Naive B cell (primary cell): Measurements from ENCODE around the gene FTCD. TPM values are rescaled to one million over a fixed set of nuclear protein-coding genes. Genes with fewer than 3 reads are reported as not detected.
"Not testable (repeated sequence)": the region's sequence is repeated elsewhere in the genome, so short reads cannot be mapped to it uniquely, and the experiment has no call there.

ENCODE experiments used
- ATAC-seq, 2 donors: fragments of 150-1000 bp; cut with Tn5 transposase; 2 replicates each; pipeline ENCODE4 v1.10.0; 2021; ENCODE audit warnings: low read depth in 2 of 2, mild to moderate bottlenecking in 2 of 2, moderate library complexity in 2 of 2
- DNase-seq: peaks from one replicate; pipeline ENCODE4 v3.0.0; 2022
- H3K27ac Mint-ChIP-seq, 6 donors: one replicate each; pipeline ENCODE4 v1.8.0; 2020 to 2022; ENCODE audit warnings: mild to moderate bottlenecking in 6 of 6, mixed read lengths in 6 of 6, moderate library complexity in 5 of 6, inconsistent platforms in 2 of 6
- H3K27me3 Mint-ChIP-seq, 3 donors: one replicate each; pipeline ENCODE4 v1.8.0; 2021 to 2022; ENCODE audit warnings: mixed read lengths in 3 of 3, mild to moderate bottlenecking in 1 of 3
- H3K36me3 Mint-ChIP-seq, 2 donors: one replicate each; pipeline ENCODE4 v1.8.0; 2020 to 2022; ENCODE audit warnings: mixed read lengths in 2 of 2, inconsistent platforms in 1 of 2, mild to moderate bottlenecking in 1 of 2
- H3K4me1 Mint-ChIP-seq, 3 donors: one replicate each; pipeline ENCODE4 v1.8.0; 2020 to 2022; ENCODE audit warnings: mixed read lengths in 3 of 3, inconsistent platforms in 1 of 3, mild to moderate bottlenecking in 1 of 3, moderate library complexity in 1 of 3
- H3K4me3 Mint-ChIP-seq, 8 donors: one replicate each; pipeline ENCODE4 v1.8.0; 2020 to 2022; ENCODE audit warnings: mild to moderate bottlenecking in 8 of 8, mixed read lengths in 8 of 8, moderate library complexity in 8 of 8, inconsistent platforms in 2 of 8
- H3K9me3 Mint-ChIP-seq, 7 donors: one replicate each; pipeline ENCODE4 v1.8.0; 2020 to 2022; ENCODE audit warnings: mixed read lengths in 7 of 7, mild to moderate bottlenecking in 5 of 7, inconsistent platforms in 2 of 7, moderate library complexity in 1 of 7
- polyA plus RNA-seq, 6 donors: library from polyadenylated mRNA; unstranded; fragments of 300-500 nt; fragmentation: Illumina TruSeq; gene quantifications; one replicate each; pipeline ENCODE4 v1.2.3, GENCODE V29; 2021; ENCODE audit warnings: low read depth in 6 of 6

The FTCD gene
- polyA plus RNA-seq, 6 donors from 2014 or later = not detected

- DNase-seq = no peak
- peaks cover 0 to 2% (median under 1%) of the 10 kb centered on the region in 7 donors for H3K9me3 Mint-ChIP-seq
- H3K4me3 Mint-ChIP-seq = no peak overlapping the region
- no peak for ATAC-seq
- no peaks in the 10 kb centered on the region for H3K4me1 Mint-ChIP-seq
- no peak overlapping the region for H3K27ac Mint-ChIP-seq
- H3K27me3 Mint-ChIP-seq = no peaks in the 10 kb centered on the region
- peaks cover 0 to under 1% of the 10 kb centered on the region in 2 donors for H3K36me3 Mint-ChIP-seq
Observed at GRCh38 chr21:46113497-46114176, 41.7 kb downstream of the FTCD start.

GRCh38 chr21:46112725-46113215, 42.6 kb downstream of the FTCD start:
- Mint-ChIP-seq H3K36me3 (peaks cover 4 to 10% of the 10 kb centered on the region in 2 donors), H3K9me3 (peaks cover 0 to 10% (median 9%) of the 10 kb centered on the region in 7 donors), H3K27me3 (peaks cover 0 to under 1% (median 0%) of the 10 kb centered on the region in 3 donors), H3K4me3 (no peak overlapping the region), H3K27ac (no peak overlapping the region), H3K4me1 (no peaks in the 10 kb centered on the region)
- ATAC-seq (no peak), DNase-seq (no peak)

GRCh38 chr21:46111857-46112724, 43.3 kb downstream of the FTCD start:
- DNase-seq (no peak), ATAC-seq (no peak)
- peaks cover 0 to 7% (median 4%) of the 10 kb centered on the region in 3 donors for H3K27me3 Mint-ChIP-seq
- no peak overlapping the region for H3K27ac Mint-ChIP-seq
- no peaks in the 10 kb centered on the region for H3K4me1 Mint-ChIP-seq
- peaks cover 10 to 11% of the 10 kb centered on the region in 2 donors for H3K36me3 Mint-ChIP-seq
- no peak overlapping the region for H3K4me3 Mint-ChIP-seq
- peaks cover 0 to 17% (median 15%) of the 10 kb centered on the region in 7 donors for H3K9me3 Mint-ChIP-seq

GRCh38 chr21:46111193-46111571, 44.2 kb downstream of the FTCD start:
- H3K4me3 Mint-ChIP-seq = no peak overlapping the region
- no peak overlapping the region for H3K27ac Mint-ChIP-seq
- DNase-seq (no peak), ATAC-seq (no peak)
- peaks cover 0 to 9% (median 8%) of the 10 kb centered on the region in 3 donors for H3K27me3 Mint-ChIP-seq
- H3K4me1 Mint-ChIP-seq = no peaks in the 10 kb centered on the region
- peaks cover 0 to 24% (median 15%) of the 10 kb centered on the region in 7 donors for H3K9me3 Mint-ChIP-seq
- peaks cover 10 to 11% of the 10 kb centered on the region in 2 donors for H3K36me3 Mint-ChIP-seq

GRCh38 chr21:46110499-46111192, 44.7 kb downstream of the FTCD start:
- Mint-ChIP-seq H3K27ac (no peak overlapping the region), H3K27me3 (peaks cover 5 to 13% (median 12%) of the 10 kb centered on the region in 3 donors), H3K4me3 (no peak overlapping the region), H3K9me3 (peaks cover 0 to 30% (median 17%) of the 10 kb centered on the region in 7 donors), H3K4me1 (no peaks in the 10 kb centered on the region), H3K36me3 (peaks cover 10 to 11% of the 10 kb centered on the region in 2 donors)
- DNase-seq = no peak
- no peak for ATAC-seq

GRCh38 chr21:46109313-46110221, 45.8 kb downstream of the FTCD start:
- H3K4me3 Mint-ChIP-seq = no peak overlapping the region

GRCh38 chr21:46108827-46109312, 46.5 kb downstream of the FTCD start:
- H3K4me1 Mint-ChIP-seq = no peaks in the 10 kb centered on the region
- H3K4me3 Mint-ChIP-seq = no peak overlapping the region
- ATAC-seq (no peak), DNase-seq (no peak)
- H3K36me3 Mint-ChIP-seq = peaks cover 18 to 19% of the 10 kb centered on the region in 2 donors
- no peak overlapping the region for H3K27ac Mint-ChIP-seq
- H3K9me3 Mint-ChIP-seq = peaks cover 0 to 44% (median 24%) of the 10 kb centered on the region in 7 donors
- H3K27me3 Mint-ChIP-seq = peaks cover 7 to 26% (median 23%) of the 10 kb centered on the region in 3 donors

More at GRCh38 chr21:46109313-46110221, 45.8 kb downstream of the FTCD start:
- Mint-ChIP-seq H3K9me3 (peaks cover 0 to 38% (median 17%) of the 10 kb centered on the region in 7 donors), H3K27me3 (peaks cover 7 to 19% (median 16%) of the 10 kb centered on the region in 3 donors), H3K4me1 (no peaks in the 10 kb centered on the region), H3K27ac (no peak overlapping the region), H3K36me3 (peaks cover 11 to 12% of the 10 kb centered on the region in 2 donors)
- ATAC-seq (no peak), DNase-seq (no peak)

GRCh38 chr21:46107376-46107775, 48.0 kb downstream of the FTCD start:
- H3K36me3 Mint-ChIP-seq = peaks cover 21 to 34% of the 10 kb centered on the region in 2 donors
- not testable (repeated sequence) for H3K4me3 Mint-ChIP-seq, ATAC-seq, H3K4me1 Mint-ChIP-seq, H3K27ac Mint-ChIP-seq, DNase-seq
- H3K27me3 Mint-ChIP-seq = peaks cover 22 to 41% (median 38%) of the 10 kb centered on the region in 3 donors
- peaks cover 3 to 59% (median 36%) of the 10 kb centered on the region in 7 donors for H3K9me3 Mint-ChIP-seq

- no peak for ATAC-seq
- peaks cover 21 to 43% of the 10 kb centered on the region in 2 donors for H3K36me3 Mint-ChIP-seq
- H3K4me3 Mint-ChIP-seq = no peak overlapping the region
- no peak for DNase-seq
- peaks cover 46 to 69% (median 65%) of the 10 kb centered on the region in 3 donors for H3K27me3 Mint-ChIP-seq
- no peak overlapping the region for H3K27ac Mint-ChIP-seq
- H3K4me1 Mint-ChIP-seq = peaks cover 0 to under 1% (median 0%) of the 10 kb centered on the region in 3 donors
- H3K9me3 Mint-ChIP-seq = peaks cover 4 to 68% (median 41%) of the 10 kb centered on the region in 7 donors
Observed at GRCh38 chr21:46104104-46104503, 51.3 kb downstream of the FTCD start.

- peaks cover 4 to 42% (median 29%) of the 10 kb centered on the region in 7 donors for H3K9me3 Mint-ChIP-seq
- no peak for ATAC-seq
- peaks cover 9 to 33% of the 10 kb centered on the region in 2 donors for H3K36me3 Mint-ChIP-seq
- H3K4me3 Mint-ChIP-seq = peak overlapping the region in 3 of 8 donors; percentile 16 to 30 (median 26)
- no peak overlapping the region for H3K27ac Mint-ChIP-seq
- H3K27me3 Mint-ChIP-seq = peaks cover 50 to 72% (median 70%) of the 10 kb centered on the region in 3 donors
- H3K4me1 Mint-ChIP-seq = peaks cover 0 to 4% (median 3%) of the 10 kb centered on the region in 3 donors
- DNase-seq = no peak
Observed at GRCh38 chr21:46100906-46101305, 54.5 kb downstream of the FTCD start.

GRCh38 chr21:46100426-46100825, 55.0 kb downstream of the FTCD start:
- ATAC-seq = no peak
- Mint-ChIP-seq H3K9me3 (peaks cover 4 to 37% (median 26%) of the 10 kb centered on the region in 7 donors), H3K27me3 (peaks cover 45 to 72% (median 70%) of the 10 kb centered on the region in 3 donors), H3K36me3 (peaks cover 9 to 33% of the 10 kb centered on the region in 2 donors), H3K27ac (no peak overlapping the region), H3K4me1 (peaks cover 0 to 4% (median 3%) of the 10 kb centered on the region in 3 donors), H3K4me3 (peak overlapping the region in 5 of 8 donors; percentile 12 to 69 (median 22))
- no peak for DNase-seq

GRCh38 chr21:46100020-46100419, 55.4 kb downstream of the FTCD start:
- H3K27me3 Mint-ChIP-seq = peaks cover 45 to 74% (median 74%) of the 10 kb centered on the region in 3 donors
- H3K4me3 Mint-ChIP-seq = peak overlapping the region in 5 of 8 donors; percentile 28 to 69 (median 56)
- H3K27ac Mint-ChIP-seq = no peak overlapping the region
- peaks cover 4 to 35% (median 25%) of the 10 kb centered on the region in 7 donors for H3K9me3 Mint-ChIP-seq
- DNase-seq = no peak
- H3K4me1 Mint-ChIP-seq = peaks cover 0 to 4% (median 3%) of the 10 kb centered on the region in 3 donors
- peaks cover 9 to 33% of the 10 kb centered on the region in 2 donors for H3K36me3 Mint-ChIP-seq
- ATAC-seq = no peak
